Trophoblast cell (in vitro differentiated cells and primary cell): ENCODE data around the gene CTDSPL.
A peak's percentile ranks its signal among the peaks of the same experiment; 100 is the strongest.
"Not testable (repeated sequence)": the region's sequence is repeated elsewhere in the genome, so short reads cannot be mapped to it uniquely, and the experiment has no call there.

Experiments
- DNase-seq, 2 donors: peaks; one replicate each; pipeline ENCODE4 v3.0.0-alpha.2; 2016
- H2AFZ ChIP-seq: 2 replicates; pipeline ENCODE4 v1.6.1; 2013; ENCODE audit warnings: low read length, moderate library complexity, mild to moderate bottlenecking; ENCODE audit not compliant: insufficient read depth, poor library complexity
- H2AK5ac ChIP-seq: 2 replicates; pipeline ENCODE4 v1.6.1; 2013; ENCODE audit warnings: mild to moderate bottlenecking, low read length
- H2BK120ac ChIP-seq: 2 replicates; pipeline ENCODE4 v1.6.1; 2013; ENCODE audit warnings: low read length, mild to moderate bottlenecking, moderate library complexity; ENCODE audit not compliant: insufficient read depth, poor library complexity
- H2BK12ac ChIP-seq: 2 replicates; pipeline ENCODE4 v1.6.1; 2013; ENCODE audit warnings: mild to moderate bottlenecking, low read length, moderate library complexity
- H2BK5ac ChIP-seq: 2 replicates; pipeline ENCODE4 v1.6.1; 2013; ENCODE audit warnings: low read length, low read depth, moderate library complexity, mild to moderate bottlenecking; ENCODE audit not compliant: poor library complexity
- H3K14ac ChIP-seq: 2 replicates; pipeline ENCODE4 v1.6.1; 2013; ENCODE audit warnings: mild to moderate bottlenecking, low read length
- H3K18ac ChIP-seq: 2 replicates; pipeline ENCODE4 v1.6.1; 2013; ENCODE audit warnings: mild to moderate bottlenecking, low read length
- H3K23ac ChIP-seq: 2 replicates; pipeline ENCODE4 v1.6.1; 2013; ENCODE audit warnings: low read length
- H3K27ac ChIP-seq: 2 replicates; pipeline ENCODE4 v1.5.1; 2013; ENCODE audit warnings: low read depth, mild to moderate bottlenecking, inconsistent platforms, low read length, moderate library complexity
- H3K27me3 ChIP-seq: 2 replicates; pipeline ENCODE4 v1.6.1; 2013; ENCODE audit warnings: inconsistent platforms, mild to moderate bottlenecking, low read length, moderate library complexity; ENCODE audit not compliant: insufficient read depth
- H3K36me3 ChIP-seq, 2 experiments: 1 replicate in 1 of 2; 2 replicates in 1 of 2; pipeline ENCODE4 v1.6.1; 2013; ENCODE audit warnings: low read length in 2 of 2, mild to moderate bottlenecking in 2 of 2, moderate library complexity in 1 of 2; ENCODE audit not compliant: insufficient read depth in 2 of 2, control insufficient read depth in 1 of 2
- H3K4ac ChIP-seq: 2 replicates; pipeline ENCODE4 v1.6.1; 2013; ENCODE audit warnings: low read depth, mild to moderate bottlenecking, low read length, moderate library complexity
- H3K4me1 ChIP-seq, 2 experiments: 1 replicate in 1 of 2; 2 replicates in 1 of 2; pipeline ENCODE4 v1.6.1; 2013; ENCODE audit warnings: low read length in 2 of 2, mild to moderate bottlenecking in 2 of 2, moderate library complexity in 1 of 2; ENCODE audit not compliant: insufficient read depth in 2 of 2, control insufficient read depth in 1 of 2
- H3K4me2 ChIP-seq: 2 replicates; pipeline ENCODE4 v1.6.1; 2013; ENCODE audit warnings: inconsistent platforms, mild to moderate bottlenecking, low read length, moderate library complexity
- H3K4me3 ChIP-seq: 2 replicates; pipeline ENCODE4 v1.5.1; 2013; ENCODE audit warnings: mild to moderate bottlenecking, low read depth, low read length, inconsistent platforms
- H3K79me1 ChIP-seq: one replicate; pipeline ENCODE4 v1.6.1; 2013; ENCODE audit warnings: low read length
- H3K79me2 ChIP-seq: 2 replicates; pipeline ENCODE4 v1.6.1; 2013; ENCODE audit warnings: low read length, mild to moderate bottlenecking; ENCODE audit not compliant: control insufficient read depth, insufficient read depth, poor library complexity
- H3K9ac ChIP-seq: 2 replicates; pipeline ENCODE4 v1.6.1; 2013; ENCODE audit warnings: mild to moderate bottlenecking, low read length
- H3K9me3 ChIP-seq: 2 replicates; pipeline ENCODE4 v1.6.1; 2013; ENCODE audit warnings: low read depth, mild to moderate bottlenecking, control low read depth, inconsistent platforms, low read length; ENCODE audit not compliant: insufficient read depth
- H4K12ac ChIP-seq: 2 replicates; pipeline ENCODE4 v1.6.1; 2013; ENCODE audit warnings: low read depth, mild to moderate bottlenecking, low read length, moderate library complexity
- H4K8ac ChIP-seq: 2 replicates; pipeline ENCODE4 v1.6.1; 2013; ENCODE audit warnings: low read depth, mild to moderate bottlenecking, low read length, moderate library complexity
- H4K91ac ChIP-seq: one replicate; pipeline ENCODE4 v1.6.1; 2013; ENCODE audit warnings: low read depth, mild to moderate bottlenecking, low read length, moderate library complexity
- WGBS: extraction: QIAGEN DNeasy Blood & Tissue Kit; methylation state at CpG from one replicate; pipeline ENCODE4 v1.1.7; 2013; ENCODE audit warnings: missing lambda C conversion rate; ENCODE audit not compliant: insufficient read length, insufficient coverage; ENCODE audit errors: extremely low coverage; 5-methylcytosine and 5-hydroxymethylcytosine counted together

The CTDSPL gene

DNA sequence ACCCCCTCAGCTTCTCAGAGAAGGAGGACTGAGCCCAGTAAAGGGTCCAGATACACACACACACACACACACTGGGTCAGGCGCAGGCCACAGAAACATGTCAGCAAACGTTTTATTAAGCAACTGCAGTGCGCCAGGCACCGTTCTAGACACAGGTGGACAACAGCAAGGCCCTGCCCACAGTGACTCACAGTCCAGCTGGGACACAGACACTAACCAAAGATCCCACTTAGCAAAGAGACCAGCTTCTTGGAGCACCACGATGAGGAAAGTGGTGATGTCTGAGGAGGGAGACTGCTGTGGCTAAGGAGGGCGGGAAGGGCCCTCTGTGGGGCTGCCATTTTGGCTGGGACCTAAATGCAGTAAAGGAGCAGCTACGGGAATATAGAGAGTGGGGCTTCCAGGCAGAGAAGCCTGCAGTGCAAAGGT is 126.1 kb downstream of the CTDSPL start:
- WGBS, result no CpG with 5 or more reads among the region's 7 CpGs
- Histone ChIP-seq H3K27ac (no peak overlapping the region), H3K27me3 (no peaks in the 10 kb centered on the region)

DNA sequence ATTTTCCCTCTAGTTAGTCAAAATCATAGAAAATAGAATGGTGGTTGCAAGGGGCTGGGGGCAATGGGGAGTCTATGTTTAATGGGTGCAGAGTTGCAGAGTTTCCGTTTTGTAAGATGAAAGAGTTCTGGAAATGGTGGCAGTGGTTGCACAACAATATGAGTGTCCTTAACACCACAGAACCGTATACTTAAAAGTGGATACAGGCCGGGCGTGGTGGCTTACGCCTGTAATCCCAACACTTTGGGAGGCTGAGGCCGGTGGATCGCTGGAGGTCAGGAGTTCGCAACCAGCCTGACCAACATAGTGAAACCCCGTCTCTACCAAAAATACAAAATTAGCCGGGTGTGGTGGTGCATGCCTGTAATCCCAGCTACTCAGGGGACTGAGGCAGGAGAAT is 126.7 kb downstream of the CTDSPL start:
- not testable (repeated sequence) for H3K9me3 ChIP-seq, H2BK5ac ChIP-seq, H3K79me2 ChIP-seq, H3K4me3 ChIP-seq, H3K4me1 ChIP-seq, H2AK5ac ChIP-seq, H3K4me2 ChIP-seq, H3K27ac ChIP-seq, H3K27me3 ChIP-seq, DNase-seq, H2BK12ac ChIP-seq, H3K79me1 ChIP-seq, H2BK120ac ChIP-seq, H3K23ac ChIP-seq, H3K4ac ChIP-seq, H3K9ac ChIP-seq, H3K36me3 ChIP-seq, H4K8ac ChIP-seq, H3K14ac ChIP-seq, H4K12ac ChIP-seq, H2AFZ ChIP-seq, H3K18ac ChIP-seq, H4K91ac ChIP-seq
- WGBS, result no CpG with 5 or more reads among the region's 10 CpGs

More for the DNA sequence above, 126.1 kb downstream of the CTDSPL start:
- H4K12ac ChIP-seq, result no peak overlapping the region
- H3K36me3 ChIP-seq, result peaks cover 0 to 4% of the 10 kb centered on the region in 2 experiments
- no peak overlapping the region for H3K14ac ChIP-seq
- H3K4me3 ChIP-seq, result no peak overlapping the region
- no peak overlapping the region for H2AFZ ChIP-seq
- no peak overlapping the region for H2BK12ac ChIP-seq
- H4K91ac ChIP-seq, result no peak overlapping the region
- H2BK120ac ChIP-seq, result no peak overlapping the region
- H3K18ac ChIP-seq, result no peak overlapping the region
- H3K9ac ChIP-seq, result no peak overlapping the region
- H3K4me1 ChIP-seq, result no peaks in the 10 kb centered on the region
- no peak overlapping the region for H4K8ac ChIP-seq
- no peaks in the 10 kb centered on the region for H3K9me3 ChIP-seq
- H3K79me1 ChIP-seq, result no peaks in the 10 kb centered on the region
- no peak overlapping the region for H3K23ac ChIP-seq
- no peak overlapping the region for H3K4ac ChIP-seq
- H3K4me2 ChIP-seq, result no peak overlapping the region
- no peak overlapping the region for H2BK5ac ChIP-seq
- H3K79me2 ChIP-seq, result no peaks in the 10 kb centered on the region
- H2AK5ac ChIP-seq, result no peak overlapping the region
- DNase-seq, result peak in 1 of 2 donors; percentile 48

DNA sequence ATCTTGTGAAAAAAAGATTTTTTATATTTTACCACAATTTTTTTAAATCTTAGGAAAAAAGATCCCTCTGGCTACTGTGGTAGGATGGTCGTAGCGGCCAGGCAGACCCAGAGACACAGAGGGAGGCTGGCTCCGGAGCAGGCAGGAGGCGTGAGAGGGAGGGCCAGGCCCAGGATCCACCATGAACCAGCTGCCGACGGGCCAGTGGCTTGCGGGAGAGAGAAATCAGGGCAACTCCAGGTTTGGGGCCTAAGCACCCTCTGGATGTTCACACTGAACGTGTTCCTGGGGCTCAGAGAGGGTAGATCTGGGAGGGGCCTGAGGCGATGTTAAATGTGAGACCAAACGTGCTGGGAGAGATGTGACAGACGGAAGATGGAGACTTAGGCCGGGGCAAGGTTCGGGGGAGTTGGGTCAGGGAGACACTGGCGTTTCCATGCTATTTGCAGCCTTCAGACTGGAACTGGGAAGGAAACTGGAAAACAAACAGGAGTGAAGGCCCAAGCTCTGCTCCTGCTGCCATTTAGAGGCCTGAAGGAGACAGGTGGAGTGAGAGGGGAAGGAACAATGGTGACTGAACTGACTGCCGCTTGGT is 127.3 kb downstream of the CTDSPL start:
- Histone ChIP-seq H3K4ac (no peak overlapping the region), H3K4me1 (peaks cover 1 to 3% of the 10 kb centered on the region in 2 experiments), H2AFZ (no peak overlapping the region), H2BK5ac (no peak overlapping the region), H2BK120ac (no peak overlapping the region), H3K79me1 (peaks cover 1% of the 10 kb centered on the region), H3K18ac (no peak overlapping the region), H3K27ac (no peak overlapping the region), H3K79me2 (peaks cover under 1% of the 10 kb centered on the region), H3K23ac (no peak overlapping the region), H3K36me3 (peaks cover 0 to 4% of the 10 kb centered on the region in 2 experiments), H3K14ac (no peak overlapping the region), H2AK5ac (no peak overlapping the region), H2BK12ac (no peak overlapping the region), H3K4me3 (no peak overlapping the region), H3K4me2 (no peak overlapping the region), H4K8ac (no peak overlapping the region), H3K9me3 (no peaks in the 10 kb centered on the region), H4K91ac (no peak overlapping the region), H3K27me3 (no peaks in the 10 kb centered on the region), H3K9ac (no peak overlapping the region), H4K12ac (no peak overlapping the region)
- whole genome bisulfite sequencing, result no CpG with 5 or more reads among the region's 15 CpGs
- DNase-seq, result no peak

DNA sequence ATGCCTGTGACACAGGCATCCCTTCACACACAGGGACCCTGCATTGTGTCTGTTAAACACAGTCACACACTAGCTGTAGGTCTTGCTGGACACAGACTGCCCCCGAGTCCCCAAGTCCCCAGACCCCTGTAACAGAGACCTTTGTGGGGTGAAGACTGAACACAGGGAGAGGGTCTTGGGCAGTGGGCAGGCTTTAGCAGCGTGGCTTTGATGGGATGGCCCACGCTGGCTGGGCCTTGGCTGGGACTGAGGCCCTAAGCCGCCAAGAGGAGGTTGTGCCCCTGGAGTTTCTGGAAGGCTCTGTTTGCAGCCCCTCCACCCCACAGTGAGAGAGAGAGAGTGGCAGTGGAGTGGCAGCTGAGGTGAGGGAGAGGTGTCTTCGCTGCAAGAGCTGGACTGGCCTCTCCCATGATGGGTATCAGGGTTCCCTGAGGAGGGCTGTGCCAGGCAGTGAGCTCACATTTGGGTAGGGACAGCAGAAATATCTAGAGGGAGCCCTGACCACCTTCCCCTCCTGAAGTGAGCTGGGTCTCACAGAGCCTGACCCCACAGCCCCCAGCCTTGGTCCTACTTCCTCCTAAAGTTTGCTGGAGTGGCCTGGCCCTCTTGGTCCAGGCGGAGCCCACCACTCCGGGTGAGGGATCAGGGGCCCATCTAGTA is 128.3 kb downstream of the CTDSPL start:
- Histone ChIP-seq H3K4me2 (no peak overlapping the region), H2BK5ac (no peak overlapping the region), H3K4me3 (no peak overlapping the region), H4K91ac (no peak overlapping the region), H3K79me2 (peaks cover 3% of the 10 kb centered on the region), H4K8ac (no peak overlapping the region), H2BK120ac (no peak overlapping the region), H3K18ac (no peak overlapping the region), H3K79me1 (peaks cover 5% of the 10 kb centered on the region), H3K27ac (no peak overlapping the region), H2AFZ (no peak overlapping the region), H2AK5ac (no peak overlapping the region), H3K14ac (no peak overlapping the region), H2BK12ac (no peak overlapping the region), H3K4ac (no peak overlapping the region), H3K27me3 (no peaks in the 10 kb centered on the region), H3K23ac (no peak overlapping the region), H3K4me1 (peaks cover 5 to 6% of the 10 kb centered on the region in 2 experiments), H3K36me3 (no peaks in the 10 kb centered on the region), H3K9ac (no peak overlapping the region), H3K9me3 (no peaks in the 10 kb centered on the region), H4K12ac (no peak overlapping the region)
- WGBS, result no CpG with 5 or more reads among the region's 7 CpGs
- DNase-seq, result no peak
